H1 (cell line): Measurements from ENCODE around the gene IGSF9B. TPM values are rescaled to one million over a fixed set of nuclear protein-coding genes. Genes with fewer than 3 reads are reported as not detected.
A peak's percentile ranks its signal among the peaks of the same experiment; 100 is the strongest.

ENCODE experiments used
- CTCF ChIA-PET: fragments of 300-600 bp; sonication (Branson Sonifier 250); formaldehyde crosslinking; loops from one replicate; lab custom pipeline; 2021; ENCODE audit not compliant: partially characterized antibody; lab: Charles Lee
- POLR2A ChIA-PET: fragments of 300-600 bp; sonication (Branson Sonifier 250); formaldehyde crosslinking; loops from one replicate; lab custom pipeline; 2021; ENCODE audit warnings: inconsistent platforms; ENCODE audit not compliant: partially characterized antibody; lab: Charles Lee
- DNase-seq, 2 experiments: peaks; one replicate each; pipeline versions ENCODE4 v3.0.0 to v3.0.0-alpha.2; 2010 to 2022; ENCODE audit warnings: low spot score in 2 of 2, low read depth in 1 of 2, mixed read lengths in 1 of 2
- FAIRE-seq: peaks from 2 replicates; lab custom pipeline; 2011; peaks lifted over from hg19 to GRCh38; lab: Jason Lieb, UNC
- H2AFZ ChIP-seq: 2 replicates; pipeline ENCODE4 v1.8.1; 2012; ENCODE audit warnings: low read length, inconsistent platforms
- H2AK5ac ChIP-seq: 2 replicates; pipeline ENCODE4 v1.6.1; 2013; ENCODE audit warnings: low read depth, low read length
- H2BK120ac ChIP-seq: replicated peaks from 2 replicates; pipeline ENCODE3; 2013; ENCODE audit warnings: low read depth, low read length, inconsistent platforms
- H2BK12ac ChIP-seq: 2 replicates; pipeline ENCODE4 v1.6.1; 2013; ENCODE audit warnings: low read depth, low read length
- H2BK15ac ChIP-seq: 2 replicates; pipeline ENCODE4 v1.6.1; 2013; ENCODE audit warnings: low read length
- H2BK20ac ChIP-seq: 2 replicates; pipeline ENCODE4 v1.6.1; 2013; ENCODE audit warnings: low read length
- H2BK5ac ChIP-seq: 2 replicates; pipeline ENCODE4 v1.6.1; 2013; ENCODE audit warnings: low read depth, low read length
- H3K14ac ChIP-seq: 2 replicates; pipeline ENCODE4 v1.6.1; 2013; ENCODE audit warnings: inconsistent platforms; ENCODE audit not compliant: insufficient read length
- H3K18ac ChIP-seq: 2 replicates; pipeline ENCODE4 v1.6.1; 2013; ENCODE audit warnings: low read length; ENCODE audit errors: extremely low read depth
- H3K23ac ChIP-seq: 2 replicates; pipeline ENCODE4 v1.6.1; 2013; ENCODE audit warnings: inconsistent platforms; ENCODE audit not compliant: insufficient read length
- H3K23me2 ChIP-seq: 2 replicates; pipeline ENCODE4 v1.6.1; 2013; ENCODE audit warnings: low read depth, low read length
- H3K27ac ChIP-seq: 2 replicates; pipeline ENCODE4 v1.6.1; 2011; ENCODE audit warnings: low read depth, low read length, inconsistent platforms
- H3K27me3 ChIP-seq, 4 experiments: replicated peaks in 1 of 4; 1 replicate in 1 of 4; 2 replicates in 3 of 4; pipeline versions ENCODE4 v1.6.1 to v1.8.1; 2011 to 2013; ENCODE audit warnings: low read length in 3 of 4, mild to moderate bottlenecking in 3 of 4, inconsistent platforms in 2 of 4, mixed read lengths in 2 of 4, moderate library complexity in 1 of 4; ENCODE audit not compliant: control insufficient read depth in 3 of 4, insufficient read depth in 3 of 4; ENCODE audit errors: extremely low read depth in 1 of 4
- H3K36me3 ChIP-seq, 4 experiments: 2 replicates each; pipeline versions ENCODE4 v1.6.1 to v1.8.1; 2011 to 2013; ENCODE audit warnings: mild to moderate bottlenecking in 4 of 4, low read length in 3 of 4, moderate library complexity in 2 of 4, control low read depth in 1 of 4, inconsistent platforms in 1 of 4; ENCODE audit not compliant: insufficient read depth in 4 of 4, control insufficient read depth in 2 of 4
- H3K4ac ChIP-seq: replicated peaks from 2 replicates; pipeline ENCODE3; 2013; ENCODE audit warnings: low read length, low read depth, mixed read lengths, inconsistent platforms; ENCODE audit not compliant: insufficient read length
- H3K4me1 ChIP-seq, 4 experiments: replicated peaks in 1 of 4; 1 replicate in 1 of 4; 2 replicates in 3 of 4; pipeline versions ENCODE4 v1.6.1 to v1.8.1; 2011 to 2013; ENCODE audit warnings: low read length in 3 of 4, inconsistent platforms in 2 of 4, mixed read lengths in 1 of 4; ENCODE audit not compliant: insufficient read depth in 4 of 4, control insufficient read depth in 3 of 4
- H3K4me2 ChIP-seq, 2 experiments: 2 replicates each; pipeline versions ENCODE4 v1.6.1 to v1.8.1; 2011 to 2013; ENCODE audit warnings: low read depth in 2 of 2, low read length in 2 of 2, control low read depth in 1 of 2, inconsistent platforms in 1 of 2, mild to moderate bottlenecking in 1 of 2; ENCODE audit not compliant: insufficient read depth in 1 of 2
- H3K4me3 ChIP-seq, 4 experiments: fragments of 200-600, 300-600 bp in 1 of 4; sonication (generic), shearing (Covaris generic), sonication (Bioruptor Twin) in 1 of 4; 2 replicates each; pipeline versions ENCODE4 v1.5.1 to v1.8.1; 2011 to 2016; ENCODE audit warnings: low read length in 4 of 4, low read depth in 3 of 4, control low read depth in 2 of 4, inconsistent platforms in 2 of 4, mild to moderate bottlenecking in 2 of 4, mixed read lengths in 1 of 4, moderate library complexity in 1 of 4; ENCODE audit not compliant: insufficient read depth in 2 of 4; ENCODE audit errors: extremely low read depth in 1 of 4
- H3K56ac ChIP-seq: replicated peaks from 2 replicates; pipeline ENCODE3; 2013; ENCODE audit warnings: low read depth, mild to moderate bottlenecking, mixed read lengths, low read length, inconsistent platforms; ENCODE audit not compliant: insufficient read length
- H3K79me1 ChIP-seq: 2 replicates; pipeline ENCODE4 v1.6.1; 2013; ENCODE audit warnings: low read depth, low read length, control low read depth
- H3K79me2 ChIP-seq, 2 experiments: 2 replicates each; pipeline versions ENCODE4 v1.6.1 to v1.8.1; 2012 to 2013; ENCODE audit warnings: low read length in 2 of 2, mild to moderate bottlenecking in 2 of 2, inconsistent platforms in 1 of 2; ENCODE audit not compliant: insufficient read depth in 2 of 2, control insufficient read depth in 1 of 2
- H3K9ac ChIP-seq, 4 experiments: replicated peaks in 1 of 4; 1 replicate in 1 of 4; 2 replicates in 3 of 4; pipeline versions ENCODE4 v1.6.1 to v1.8.1; 2011 to 2013; ENCODE audit warnings: low read depth in 3 of 4, low read length in 3 of 4, control low read depth in 2 of 4, mild to moderate bottlenecking in 2 of 4, moderate library complexity in 2 of 4, inconsistent platforms in 1 of 4; ENCODE audit errors: extremely low read depth in 1 of 4
- H3K9me3 ChIP-seq, 2 experiments: 2 replicates each; pipeline versions ENCODE4 v1.6.1 to v1.8.1; 2012 to 2013; ENCODE audit warnings: mild to moderate bottlenecking in 2 of 2, moderate library complexity in 2 of 2, control low read depth in 1 of 2, inconsistent platforms in 1 of 2, low read depth in 1 of 2, low read length in 1 of 2, mixed read lengths in 1 of 2; ENCODE audit not compliant: insufficient read depth in 2 of 2
- H4K20me1 ChIP-seq, 2 experiments: replicated peaks in 1 of 2; 2 replicates each; pipeline versions ENCODE3 to v1.8.1; 2011 to 2013; ENCODE audit warnings: inconsistent platforms in 2 of 2, low read length in 2 of 2, mild to moderate bottlenecking in 1 of 2; ENCODE audit not compliant: insufficient read depth in 2 of 2, control insufficient read depth in 1 of 2
- H4K5ac ChIP-seq: 2 replicates; pipeline ENCODE4 v1.6.1; 2013; ENCODE audit warnings: low read length, low read depth, mixed read lengths, inconsistent platforms; ENCODE audit not compliant: insufficient read length
- H4K8ac ChIP-seq: 2 replicates; pipeline ENCODE4 v1.8.0; 2013; ENCODE audit warnings: mild to moderate bottlenecking, moderate library complexity, low read length, inconsistent platforms; ENCODE audit not compliant: insufficient read depth; ENCODE audit errors: extremely low read depth
- H4K91ac ChIP-seq: replicated peaks from 2 replicates; pipeline ENCODE3; 2013; ENCODE audit warnings: low read length, mixed read lengths, inconsistent platforms; ENCODE audit not compliant: insufficient read length
- BACH1 ChIP-seq: IDR thresholded peaks from 2 replicates; pipeline ENCODE4 v1.6.1; 2012; ENCODE audit warnings: low read length, improper control_type of control experiment
- MAX ChIP-seq: IDR thresholded peaks from 2 replicates; pipeline ENCODE4 v1.6.1; 2012; ENCODE audit warnings: inconsistent platforms
- TEAD4 ChIP-seq: IDR thresholded peaks from 2 replicates; pipeline ENCODE4 v1.6.1; 2012; ENCODE audit warnings: low read depth, low read length, inconsistent platforms, mixed read lengths
- WGBS, 2 experiments: shearing (Covaris generic) in 1 of 2; methylation state at CpG; one replicate each; pipeline versions ENCODE4 v1.1.6 to v1.1.7; 2013 to 2015; ENCODE audit warnings: low lambda C conversion rate in 2 of 2, mixed read lengths in 2 of 2, inconsistent platforms in 1 of 2, low coverage in 1 of 2, missing lambda C conversion rate in 1 of 2; ENCODE audit not compliant: insufficient replicate concordance in 2 of 2, insufficient coverage in 1 of 2, insufficient read length in 1 of 2; ENCODE audit errors: extremely low coverage in 1 of 2, missing lambda C conversion rate in 1 of 2; 5-methylcytosine and 5-hydroxymethylcytosine counted together
- polyA plus RNA-seq, 7 experiments: library from polyadenylated mRNA; depleted of rRNA in 3 of 7; stranded (reverse) in 5 of 7; unstranded in 2 of 7; fragments of >200 nt in 5 of 7; fragments of 200-250 nt in 2 of 7; gene quantifications; 1 replicate in 5 of 7; 2 replicates in 1 of 7; 4 replicates in 1 of 7; pipeline versions ENCODE4 v1.2.1 to v1.2.3, GENCODE V29; 2011 to 2013; ENCODE audit warnings: missing spikeins in 2 of 7, mixed read lengths in 2 of 7
- total RNA-seq: library from RNA; stranded (reverse); fragmentation: NEBNext Ultra II Directional; extraction: Animal tissue kit (Norgen Biotek cat#: 25700); gene quantifications from 2 replicates; pipeline ENCODE4 v1.2.1, GENCODE V29; 2021

The IGSF9B gene
- total and polyA plus RNA-seq, 2 of the 8 experiments (the other 6 are each of a cell fraction or from before 2014, with no cell fraction given): 16.5 to 49.2 TPM

- H3K23me2 ChIP-seq: 0 out of 2 replicates have a peak, but pooled peaks cover 2% of the 10 kb centered on the region
- H2AFZ ChIP-seq: no peak overlapping the region
- no peaks in the 10 kb centered on the region for H3K79me1 ChIP-seq
- no peak overlapping the region for H3K27ac ChIP-seq
- H3K9me3 ChIP-seq: no peaks in the 10 kb centered on the region
- H2BK20ac ChIP-seq: no peak overlapping the region
- no peaks in the 10 kb centered on the region for H3K79me2 ChIP-seq
- DNase-seq (peak in 1 of 2 experiments; percentile 54), FAIRE-seq (peak; percentile 28)
- H3K4me1 ChIP-seq: peaks cover 7 to 18% (median 11%) of the 10 kb centered on the region in 4 experiments
- no peak overlapping the region for H4K91ac ChIP-seq
- H3K9ac ChIP-seq: no peak overlapping the region
- no peak overlapping the region for H3K4ac ChIP-seq
- H3K56ac ChIP-seq: no peak overlapping the region
- TF ChIP-seq BACH1: no peak
- peak; percentile 88 for TF ChIP-seq TEAD4
- TF ChIP-seq MAX: 0 out of 2 replicates have a peak, but pooled peaks have one; percentile 30
- no peak overlapping the region for H3K14ac ChIP-seq
- no peak overlapping the region for H2BK120ac ChIP-seq
- no peak overlapping the region for H2BK12ac ChIP-seq
- H3K4me2 ChIP-seq: peak overlapping the region; percentile 9 to 20; a peak in 3 of 4 replicates
- H2AK5ac ChIP-seq: no peak overlapping the region
- 34% methylated on average over 10 of the region's 10 CpGs; no CpG with 5 or more reads in 1 of the 2 experiments for WGBS, 2 experiments
- POLR2A ChIA-PET: interaction anchor here (1.2 to 1.6 kb wide), 2 partner anchors 9 to 10 kb away, joined by 3 to 4 read pairs; no protein-coding TSS in a partner anchor
- no peak overlapping the region for H3K4me3 ChIP-seq
- no peak overlapping the region for H4K5ac ChIP-seq
- CTCF ChIA-PET: interaction anchor here (1.4 kb wide), 1 partner anchor 31 kb away, joined by 6 read pairs; no protein-coding TSS in a partner anchor
- no peak overlapping the region for H4K8ac ChIP-seq
- no peak overlapping the region for H2BK5ac ChIP-seq
- H3K23ac ChIP-seq: no peak overlapping the region
- H3K18ac ChIP-seq: no peak overlapping the region
- no peaks in the 10 kb centered on the region; a peak in 2 of 7 replicates for H3K27me3 ChIP-seq
- no peaks in the 10 kb centered on the region for H4K20me1 ChIP-seq
- H3K36me3 ChIP-seq: peaks cover 0 to 2% (median 0%) of the 10 kb centered on the region in 4 experiments; a peak in 1 of 8 replicates
- no peak overlapping the region for H2BK15ac ChIP-seq
These were observed 61.7 kb downstream of the IGSF9B start for GRCh38 chr11:133895061-133895479.
